GM18868 (cell line): ENCODE data around the gene NELL1.
"Not testable (repeated sequence)": the region's sequence is repeated elsewhere in the genome, so short reads cannot be mapped to it uniquely, and the experiment has no call there.

ENCODE experiments used
- ATAC-seq: cut with Tn5 transposase; IDR thresholded peaks from one replicate; pipeline ENCODE4 v1.9.1; 2021; ENCODE audit warnings: mild to moderate bottlenecking, moderate library complexity; ENCODE audit not compliant: unreplicated experiment

NELL1 gene

GRCh38 chr11:20762116-20762844 is 92.9 kb downstream of the NELL1 start:
- no peak for ATAC-seq

- ATAC-seq, result no peak
Measured at GRCh38 chr11:20762980-20763379, 93.6 kb downstream of the NELL1 start.

- no peak for ATAC-seq
Measured at GRCh38 chr11:20770414-20770946, 101.1 kb downstream of the NELL1 start.

- no peak for ATAC-seq
Measured at GRCh38 chr11:20771026-20771425, 101.6 kb downstream of the NELL1 start.

- no peak for ATAC-seq
Measured at GRCh38 chr11:20771681-20772080, 102.3 kb downstream of the NELL1 start.

GRCh38 chr11:20775331-20775730 is 105.9 kb downstream of the NELL1 start:
- no peak for ATAC-seq

GRCh38 chr11:20782775-20783174 is 113.4 kb downstream of the NELL1 start:
- no peak for ATAC-seq

GRCh38 chr11:20783220-20783619 is 113.8 kb downstream of the NELL1 start:
- ATAC-seq, result no peak

GRCh38 chr11:20790622-20791021 is 121.2 kb downstream of the NELL1 start:
- ATAC-seq, result no peak

- ATAC-seq, result no peak
Measured at GRCh38 chr11:20795005-20795404, 125.6 kb downstream of the NELL1 start.

- no peak for ATAC-seq
Measured at GRCh38 chr11:20808328-20808727, 138.9 kb downstream of the NELL1 start.

- ATAC-seq, result no peak
Measured at GRCh38 chr11:20821046-20821445, 151.7 kb downstream of the NELL1 start.

GRCh38 chr11:20821470-20821869 is 152.1 kb downstream of the NELL1 start:
- ATAC-seq, result no peak

GRCh38 chr11:20824773-20825172 is 155.4 kb downstream of the NELL1 start:
- no peak for ATAC-seq

GRCh38 chr11:20835561-20835960 is 166.2 kb downstream of the NELL1 start:
- ATAC-seq, result no peak

- ATAC-seq, result no peak
Measured at GRCh38 chr11:20839231-20839630, 169.8 kb downstream of the NELL1 start.

- no peak for ATAC-seq
Measured at GRCh38 chr11:20840341-20840740, 171.0 kb downstream of the NELL1 start.

- no peak for ATAC-seq
Measured at GRCh38 chr11:20844216-20844615, 174.8 kb downstream of the NELL1 start.

- ATAC-seq, result no peak
Measured at GRCh38 chr11:20844630-20845029, 175.2 kb downstream of the NELL1 start.

GRCh38 chr11:20854215-20854955 is 185.0 kb downstream of the NELL1 start:
- ATAC-seq, result no peak

GRCh38 chr11:20861322-20861721 is 191.9 kb downstream of the NELL1 start:
- no peak for ATAC-seq

GRCh38 chr11:20862263-20862662 is 192.9 kb downstream of the NELL1 start:
- ATAC-seq, result not testable (repeated sequence)
